Thyroid gland (tissue), 4 donors: ENCODE measurements around the gene NOC4L.

ENCODE experiments used
- CTCF ChIP-seq, 6 experiments: fragments of 200-600 bp in 3 of 6; fragments of 450-650 bp in 3 of 6; sonication (generic) in 3 of 6; IDR thresholded peaks; one replicate each; pipeline ENCODE4 v1.5.1; 2016 to 2019; ENCODE audit warnings: antibody characterized with exemption in 6 of 6, mild to moderate bottlenecking in 2 of 6, inconsistent platforms in 1 of 6, moderate library complexity in 1 of 6
- POLR2A ChIP-seq, 2 donors: fragments of 450-650 bp; IDR thresholded peaks; one replicate each; pipeline ENCODE4 v1.6.1; 2017; ENCODE audit warnings: antibody characterized with exemption in 2 of 2, mild to moderate bottlenecking in 2 of 2, moderate library complexity in 1 of 2

DNA sequence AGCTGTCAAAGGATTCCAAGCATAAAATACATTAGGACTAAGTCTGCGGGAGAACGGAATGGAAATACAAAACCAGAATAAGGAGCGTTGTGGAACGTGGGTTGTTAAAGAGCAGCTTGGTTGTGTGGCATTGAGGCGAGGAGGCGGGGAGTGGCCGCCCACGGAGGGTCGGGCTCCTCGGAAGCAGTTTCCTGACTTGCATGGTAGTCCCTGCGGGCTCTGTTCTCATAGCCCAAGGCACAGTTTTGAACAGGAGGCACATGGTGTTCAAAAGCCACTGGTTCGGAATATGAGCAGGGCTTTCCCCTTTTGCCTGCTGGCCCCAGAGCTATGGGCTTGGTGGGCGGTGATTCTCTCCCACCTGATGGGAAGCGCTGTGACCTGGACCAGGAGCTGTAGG lies 12.3 kb upstream of the NOC4L start:
- TF ChIP-seq CTCF (IDR thresholded peaks at IDR 0.05) (no peak), POLR2A (IDR thresholded peaks at IDR 0.05) (no peak)
